ENCODE measurements around the gene CISD2.
"Not testable (repeated sequence)": the region's sequence is repeated elsewhere in the genome, so short reads cannot be mapped to it uniquely, and the experiment has no call there.

Gene CISD2

DNA sequence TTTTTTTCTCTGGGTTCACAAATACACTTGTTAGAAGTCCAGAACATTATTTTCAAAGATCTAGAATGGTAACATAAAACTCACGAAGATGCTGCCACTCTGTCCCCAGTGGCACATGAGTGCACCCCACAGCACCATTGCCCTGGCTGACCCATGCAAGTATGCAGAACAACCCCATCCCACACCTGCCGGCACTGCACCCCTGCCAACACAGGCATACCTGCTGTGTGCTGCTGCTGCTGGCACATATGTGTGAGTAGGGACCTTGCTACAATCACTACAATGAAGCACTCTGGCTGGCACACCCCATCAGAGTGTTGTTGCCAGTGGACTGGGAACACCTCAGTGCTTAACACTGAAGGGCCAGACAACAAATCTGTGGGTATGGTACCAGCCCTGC is 66.9 kb downstream of the CISD2 start:
- DNase-seq: no peak

DNA sequence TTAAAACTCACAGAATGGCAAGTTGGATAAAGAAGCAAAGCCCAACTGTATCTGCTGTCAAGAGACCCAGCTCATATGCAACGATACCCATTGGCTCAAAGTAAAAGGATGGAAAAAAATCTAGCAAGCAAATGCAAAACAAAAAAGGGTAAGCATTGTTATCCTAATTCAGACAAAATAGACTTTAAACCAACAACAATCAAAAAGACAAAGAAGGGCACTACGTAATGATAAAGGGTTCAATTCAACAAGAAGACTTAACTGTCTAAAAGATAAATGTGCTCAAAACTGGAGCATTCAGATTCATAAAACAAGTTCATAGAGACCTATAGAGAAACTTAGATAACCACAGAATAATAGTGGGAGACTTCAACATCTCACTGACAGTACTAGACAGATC is 69.3 kb downstream of the CISD2 start:
- DNase-seq: not testable (repeated sequence)

Measured in COR-L47 (cell line).